D341Med (cell line): ENCODE results near the gene TFAP2C.

ENCODE experiments used
- DNase-seq: peaks from one replicate; pipeline ENCODE4 v3.0.0; 2012; ENCODE audit warnings: low spot score

Gene TFAP2C

DNA sequence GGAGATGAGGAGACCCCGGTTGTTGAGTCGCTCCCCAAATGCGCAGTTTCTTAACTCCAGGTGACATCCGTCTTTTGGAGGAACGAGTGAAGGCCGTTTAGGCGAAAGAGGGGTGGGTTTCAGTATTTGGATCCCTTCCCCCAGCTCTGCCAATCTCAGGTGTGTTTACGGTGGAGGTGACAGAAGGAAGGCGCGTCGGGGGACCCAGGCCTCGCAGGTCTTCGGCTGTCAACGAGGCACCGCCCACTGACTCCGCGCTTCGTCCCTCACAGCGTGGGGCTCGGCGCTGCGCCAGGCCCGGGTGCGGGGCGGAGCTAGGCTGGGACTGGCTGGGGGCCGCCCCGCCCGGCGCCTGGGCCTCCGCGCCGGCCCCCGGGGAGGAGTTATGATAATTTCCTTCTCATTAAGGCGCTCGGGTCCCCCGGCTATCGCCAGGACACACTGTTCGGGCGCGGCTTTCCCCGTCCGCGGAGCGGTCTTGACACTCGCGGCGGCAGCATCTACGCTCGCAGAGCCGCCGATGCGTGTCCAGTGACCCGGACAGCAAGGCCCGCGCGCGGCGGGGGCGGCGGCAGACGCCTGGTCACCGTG, at the start of gene TFAP2C:
TSS of gene TFAP2C (plus strand) at position 434 of the 591 bp plus-strand sequence. CDS start 239 bp downstream, outside the sequence.
- peak; percentile 88 for DNase-seq

DNA sequence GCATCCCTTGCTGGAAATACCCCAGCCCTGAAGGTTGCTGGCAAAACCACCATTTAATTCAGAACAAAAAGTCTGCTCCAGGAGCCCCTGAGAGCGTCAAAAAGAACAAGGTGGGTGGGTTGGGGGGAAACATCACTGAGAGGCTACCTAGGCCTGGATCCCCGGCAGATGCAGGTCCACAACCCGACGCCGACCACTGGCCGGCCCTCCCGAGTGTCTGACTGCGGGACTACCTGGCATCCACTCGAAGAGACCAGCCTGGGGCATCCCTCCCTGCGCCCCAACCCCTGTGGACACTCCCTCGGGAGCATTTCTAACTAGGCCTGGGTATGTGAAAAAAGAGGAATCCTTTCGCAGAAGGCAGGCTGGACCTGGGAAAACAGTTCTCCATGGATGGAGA, 48.9 kb upstream of the TFAP2C start:
- DNase-seq, result no peak

DNA sequence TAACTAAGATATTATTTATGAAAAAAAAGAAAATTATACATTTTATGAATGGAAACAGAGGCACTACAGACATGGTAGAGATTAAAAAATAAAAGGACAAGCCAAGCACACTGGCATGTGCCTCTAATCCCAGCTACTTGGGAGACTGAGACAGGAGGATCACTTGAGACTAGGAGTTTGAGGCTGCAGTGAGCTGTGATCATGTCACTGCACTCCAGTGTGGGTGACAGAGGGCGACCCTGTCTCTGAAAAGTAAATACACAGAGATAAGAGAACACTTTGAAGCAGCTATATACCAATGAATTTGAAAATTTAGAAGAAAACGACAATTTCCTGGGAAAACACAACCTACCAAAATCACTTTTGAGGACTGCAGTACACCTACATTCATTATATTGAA, 47.4 kb upstream of the TFAP2C start:
- no peak for DNase-seq

DNA sequence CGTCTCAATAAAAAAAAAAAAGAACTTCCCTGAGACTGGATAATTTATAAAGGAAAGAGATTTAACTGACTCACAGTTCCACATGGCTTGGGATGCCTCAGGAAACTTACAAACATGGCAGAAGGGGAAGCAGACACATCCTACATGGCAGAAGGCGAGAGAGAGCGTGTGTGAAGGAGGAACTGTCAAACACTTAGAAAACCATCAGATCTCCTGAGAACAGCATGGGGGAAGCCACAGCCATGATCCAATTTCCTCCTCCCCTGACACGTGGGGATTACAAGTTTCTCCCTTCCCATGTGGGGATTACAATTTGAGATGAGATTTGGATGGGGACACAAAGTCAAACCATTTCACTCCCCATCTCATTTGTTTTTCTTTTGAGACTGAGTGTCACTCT, 46.6 kb upstream of the TFAP2C start:
- no peak for DNase-seq

DNA sequence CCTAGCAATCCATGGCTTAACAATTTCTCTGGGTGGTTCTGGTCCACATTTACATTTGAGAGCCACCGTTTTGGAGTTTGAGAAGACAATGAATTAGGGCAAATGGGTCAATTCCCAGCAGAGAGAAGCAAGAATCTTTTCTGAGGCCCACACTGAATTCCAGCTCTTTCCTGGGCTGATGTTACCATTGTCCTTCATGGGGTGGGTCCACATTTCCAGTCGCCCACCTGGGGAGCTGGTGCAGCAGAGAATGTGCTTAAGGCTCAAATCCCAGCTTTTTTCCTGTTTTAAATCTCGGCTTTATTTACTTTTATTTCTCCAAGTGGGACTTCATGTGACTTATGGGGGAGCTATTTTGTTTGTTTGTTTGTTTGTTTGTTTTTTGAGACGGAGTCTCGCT, 44.2 kb upstream of the TFAP2C start:
- DNase-seq, result no peak

DNA sequence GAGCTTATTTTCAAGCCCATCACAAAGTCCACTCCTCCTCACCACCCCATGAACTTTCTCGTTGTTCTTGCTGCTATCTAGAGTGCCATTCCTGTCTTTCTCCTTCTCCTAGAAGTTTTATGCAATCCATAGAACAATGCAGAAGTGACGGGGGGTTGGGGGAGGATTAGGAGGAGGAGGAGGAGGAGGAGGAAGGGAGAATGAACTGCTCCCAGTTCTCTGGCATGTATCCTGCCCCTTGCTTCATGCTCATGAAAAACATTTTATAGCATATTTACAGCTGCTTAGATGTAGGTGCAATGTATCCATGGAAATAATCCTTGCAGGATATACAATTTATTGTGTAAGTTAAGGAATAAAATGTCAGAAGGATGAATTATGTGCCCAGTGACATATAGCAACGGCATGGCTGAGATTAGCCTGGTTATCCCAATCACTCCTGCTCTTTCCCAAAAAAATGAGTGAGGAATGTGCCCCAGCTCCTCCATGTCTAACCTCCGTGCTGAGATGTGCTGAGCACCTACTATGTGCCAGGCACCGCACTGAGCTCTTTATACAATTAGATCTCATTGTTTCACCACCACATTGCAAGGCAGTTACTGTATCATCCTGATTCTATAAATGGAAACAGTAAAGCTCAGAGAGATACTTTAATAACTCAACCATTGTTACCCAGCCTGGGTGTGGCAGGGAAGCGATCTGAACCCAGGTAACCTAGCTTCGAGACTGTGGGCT, 41.6 kb upstream of the TFAP2C start:
- no peak for DNase-seq

DNA sequence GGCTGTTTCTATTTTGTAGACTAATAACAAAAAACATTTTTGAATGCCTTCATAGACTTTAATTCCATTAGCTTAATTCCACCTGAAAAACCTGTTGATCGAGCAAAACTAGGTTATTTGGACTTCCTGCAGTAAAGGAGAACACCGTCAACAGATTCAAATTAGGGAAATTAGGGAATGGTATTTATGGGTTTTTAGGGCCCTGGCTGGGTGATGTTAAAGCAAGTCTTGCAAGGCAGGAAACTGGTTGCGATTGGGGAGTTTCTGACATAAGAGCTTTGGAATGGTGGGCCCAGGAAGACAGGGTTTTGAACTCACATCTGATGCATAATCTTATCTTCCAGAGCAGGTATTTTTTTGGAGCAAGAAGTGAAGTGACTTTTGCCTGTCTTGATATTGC, 40.1 kb upstream of the TFAP2C start:
- DNase-seq, result no peak

DNA sequence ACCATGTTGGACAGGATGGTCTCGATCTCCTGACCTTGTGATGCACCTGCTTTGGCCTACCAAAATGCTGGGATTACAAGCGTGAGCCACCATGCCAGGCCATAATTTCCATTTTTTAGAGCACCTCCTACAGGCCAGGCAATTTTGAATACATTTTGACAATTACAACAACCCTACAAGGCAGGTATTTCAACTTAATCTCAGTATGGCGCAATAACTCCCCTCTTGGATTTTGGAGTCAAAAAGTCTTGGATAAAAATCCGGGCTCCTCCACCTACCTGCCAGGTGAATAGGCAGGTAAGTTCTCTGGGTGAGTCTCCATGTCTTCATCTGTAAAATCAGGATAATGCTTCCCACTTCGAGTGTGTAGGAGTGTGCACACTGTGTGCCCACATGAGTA, 39.5 kb upstream of the TFAP2C start:
- no peak for DNase-seq

DNA sequence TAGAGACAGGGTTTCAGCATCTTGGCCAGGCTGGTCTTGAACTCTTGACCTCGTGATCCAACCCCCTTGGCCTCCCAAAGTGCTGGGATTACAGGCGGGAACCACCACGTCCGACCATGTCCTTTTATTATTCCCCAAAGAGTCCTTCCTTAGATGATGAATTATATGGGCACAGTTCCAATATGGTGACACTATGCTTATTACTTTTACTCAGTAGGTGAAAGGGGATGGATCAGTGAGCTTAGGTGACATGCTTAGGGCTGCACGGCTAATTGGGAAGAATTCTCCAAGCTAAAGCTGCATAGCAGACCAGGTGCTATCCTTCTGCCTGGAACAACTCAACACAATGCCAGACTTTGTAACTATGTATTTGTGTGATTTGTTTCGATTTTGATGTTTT, 38.2 kb upstream of the TFAP2C start:
- no peak for DNase-seq

DNA sequence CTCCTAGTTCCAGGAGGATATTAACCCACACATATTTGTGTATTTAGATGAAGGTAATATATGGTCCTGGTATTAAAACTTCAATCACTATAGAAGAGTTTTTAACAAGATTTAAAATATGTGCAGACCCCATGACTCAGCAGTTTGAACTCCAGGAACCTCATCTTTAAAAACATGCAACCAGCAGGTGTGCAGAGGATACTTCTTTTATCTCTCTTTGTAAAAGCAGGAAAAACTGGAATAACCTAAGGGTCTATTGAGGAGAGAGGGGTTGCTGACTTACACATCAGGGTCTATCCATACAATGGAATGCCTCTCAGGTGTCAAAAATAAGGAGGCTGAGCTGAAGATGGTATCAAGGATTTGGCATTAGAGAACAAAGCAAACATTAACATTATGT, 36.9 kb upstream of the TFAP2C start:
- DNase-seq, result no peak

DNA sequence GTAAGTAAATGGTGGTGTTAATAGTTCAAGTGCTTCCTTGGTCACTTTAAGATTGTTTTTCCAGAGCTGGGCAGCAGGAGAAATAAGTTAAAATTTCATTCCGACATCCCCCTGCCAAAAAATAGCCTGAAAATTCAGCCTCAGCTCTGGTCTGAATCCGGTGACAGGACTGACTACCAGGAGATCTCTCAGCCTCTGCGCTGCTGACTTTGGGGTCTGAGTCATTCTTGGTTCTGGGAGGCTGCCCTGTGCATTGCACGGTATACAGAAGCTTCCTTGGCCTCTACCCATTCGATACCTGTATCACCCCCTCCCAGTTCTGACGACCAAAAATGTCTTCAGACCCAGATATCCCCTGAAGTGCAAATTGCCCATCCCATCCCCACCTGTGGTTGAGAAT, 36.3 kb upstream of the TFAP2C start:
- no peak for DNase-seq

DNA sequence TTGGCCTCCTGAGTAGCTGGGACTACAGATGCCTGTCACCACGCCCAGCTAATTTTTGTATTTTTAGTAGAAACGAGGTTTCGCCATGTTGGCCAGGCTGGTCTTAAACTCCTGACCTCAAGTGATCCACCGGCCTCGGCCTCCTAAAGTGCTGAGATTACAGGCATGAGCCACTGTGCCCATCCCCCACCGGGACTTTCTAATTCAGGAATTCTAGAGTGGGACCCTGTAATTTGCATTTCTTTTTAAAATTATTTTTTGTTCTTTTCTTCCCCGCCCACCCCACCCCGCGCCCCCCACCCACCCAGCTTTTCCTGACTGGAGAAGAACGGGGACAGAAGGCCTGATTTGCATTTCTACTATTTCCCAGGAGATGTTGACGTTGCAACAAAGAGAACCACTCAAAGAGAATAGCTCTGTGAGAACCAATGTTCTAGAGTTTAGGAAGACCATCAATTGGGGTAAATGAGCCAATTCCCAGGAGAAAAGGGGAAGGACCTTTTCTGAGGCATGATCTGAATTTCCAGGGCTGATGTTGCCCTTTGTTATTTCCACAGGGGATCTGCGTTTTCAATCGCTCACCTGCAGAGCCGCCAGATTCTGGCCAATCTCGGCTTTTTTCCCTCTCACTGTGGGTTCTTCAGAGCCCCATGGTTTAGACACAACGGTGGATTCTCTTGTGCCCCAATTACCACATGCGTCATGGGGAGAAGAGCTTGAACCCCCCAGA, 33.2 kb upstream of the TFAP2C start:
- no peak for DNase-seq

DNA sequence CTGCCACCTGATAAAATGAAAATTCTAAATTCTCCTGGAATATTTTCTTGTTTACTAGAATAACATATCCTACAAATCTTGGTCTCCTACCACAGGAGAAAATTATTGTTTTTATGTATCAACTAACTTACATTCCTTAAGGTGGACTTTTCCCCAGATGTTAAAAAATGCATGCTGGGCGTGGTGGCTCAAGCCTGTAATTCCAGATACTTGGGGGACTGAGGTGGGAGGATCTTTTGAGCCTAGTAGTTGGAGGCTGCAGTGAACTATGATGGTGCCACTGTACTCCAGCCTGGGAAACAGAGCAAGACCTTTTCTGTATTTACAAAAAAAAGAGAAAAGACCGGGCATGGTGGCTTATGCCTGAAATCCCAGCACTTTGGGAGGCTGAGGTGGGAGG, 27.9 kb upstream of the TFAP2C start:
- DNase-seq, result no peak

DNA sequence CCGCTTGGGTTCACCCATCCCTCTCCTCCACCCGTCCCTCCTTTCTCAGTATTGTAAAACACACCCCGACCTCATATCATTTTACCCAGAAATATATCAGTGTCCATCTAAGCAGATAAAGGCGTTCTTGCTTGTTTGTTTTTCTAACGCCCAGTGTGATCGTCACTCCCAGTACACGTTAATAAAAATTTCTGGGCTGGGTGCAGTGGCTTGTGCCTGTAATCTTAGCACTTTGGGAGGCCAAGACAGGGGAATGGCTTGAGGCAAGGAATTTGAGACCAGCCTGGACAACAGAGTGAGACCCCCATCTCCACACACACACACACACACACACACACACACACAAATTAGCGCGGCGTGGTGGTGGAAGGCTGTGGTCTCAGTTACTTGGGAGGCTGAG, 24.4 kb upstream of the TFAP2C start:
- no peak for DNase-seq

DNA sequence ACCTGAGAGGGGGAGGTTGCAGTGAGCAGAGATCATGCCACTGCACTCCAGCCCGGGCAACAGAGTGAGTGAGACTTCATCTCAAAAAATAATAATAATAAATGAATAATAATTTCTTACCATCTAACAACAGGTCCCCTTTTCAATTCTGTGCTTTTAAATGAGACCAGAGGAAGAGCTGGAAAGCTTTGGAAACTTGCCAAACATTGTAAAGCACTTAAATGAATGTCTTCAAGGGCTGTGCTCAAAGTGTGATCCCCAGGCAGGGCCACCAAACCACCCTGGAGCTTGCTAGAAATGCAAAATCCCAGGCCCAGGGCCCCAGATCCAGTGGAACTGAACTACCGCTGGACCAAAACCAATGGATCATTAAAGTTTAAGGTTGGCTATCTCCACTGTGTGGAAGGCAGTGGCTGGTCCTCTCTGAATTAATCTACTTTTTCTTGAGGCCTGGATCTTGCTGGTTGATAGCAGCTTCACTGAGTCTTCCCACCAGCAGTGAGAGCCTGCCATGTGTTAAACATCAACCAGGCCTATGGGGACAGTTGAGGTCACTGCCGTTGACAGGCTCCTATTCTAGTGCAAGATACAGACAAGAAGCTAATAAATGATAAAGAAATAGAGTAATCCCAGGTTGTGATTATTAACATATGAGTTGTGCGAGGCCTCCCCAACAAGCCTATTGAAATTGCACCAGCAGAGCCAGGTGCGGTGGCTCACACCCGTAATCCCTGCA, 23.7 kb upstream of the TFAP2C start:
- DNase-seq, result no peak

DNA sequence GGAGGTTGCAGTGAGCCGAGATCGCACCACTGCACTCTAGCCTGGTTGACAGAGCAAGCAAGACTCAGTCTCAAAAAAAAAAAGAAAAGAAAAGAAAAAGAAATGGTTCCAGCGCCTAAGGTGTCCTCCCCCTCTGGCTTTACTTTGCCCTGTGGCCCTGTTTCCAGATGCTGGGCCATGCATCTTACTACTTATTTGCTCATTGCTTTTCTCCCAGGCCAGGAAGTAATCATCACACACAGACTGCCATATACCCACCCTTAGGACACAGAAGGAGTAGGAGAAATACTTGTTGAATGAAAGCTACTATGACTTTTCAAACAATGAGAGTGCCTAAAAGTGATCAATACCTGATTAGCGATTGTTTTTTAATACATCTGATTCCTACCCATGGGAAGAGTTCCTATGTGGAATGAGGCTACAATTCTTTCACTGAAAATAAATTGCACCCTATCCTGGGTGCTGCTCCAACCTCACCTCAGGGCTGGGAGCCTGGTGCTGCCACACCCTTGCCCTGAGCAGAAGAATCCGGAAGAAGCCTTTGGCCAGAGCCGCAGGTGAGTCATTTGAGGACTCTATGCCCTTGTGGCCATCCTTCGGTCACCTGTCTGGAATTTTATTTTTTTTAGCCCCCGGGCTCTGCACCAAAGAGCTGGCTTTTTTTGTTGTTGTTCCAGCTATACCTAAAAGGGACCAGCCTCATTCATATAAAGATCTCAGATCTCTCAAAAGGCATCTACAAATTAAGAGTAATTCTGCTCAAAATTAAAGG, 22.7 kb upstream of the TFAP2C start:
- DNase-seq, result no peak

DNA sequence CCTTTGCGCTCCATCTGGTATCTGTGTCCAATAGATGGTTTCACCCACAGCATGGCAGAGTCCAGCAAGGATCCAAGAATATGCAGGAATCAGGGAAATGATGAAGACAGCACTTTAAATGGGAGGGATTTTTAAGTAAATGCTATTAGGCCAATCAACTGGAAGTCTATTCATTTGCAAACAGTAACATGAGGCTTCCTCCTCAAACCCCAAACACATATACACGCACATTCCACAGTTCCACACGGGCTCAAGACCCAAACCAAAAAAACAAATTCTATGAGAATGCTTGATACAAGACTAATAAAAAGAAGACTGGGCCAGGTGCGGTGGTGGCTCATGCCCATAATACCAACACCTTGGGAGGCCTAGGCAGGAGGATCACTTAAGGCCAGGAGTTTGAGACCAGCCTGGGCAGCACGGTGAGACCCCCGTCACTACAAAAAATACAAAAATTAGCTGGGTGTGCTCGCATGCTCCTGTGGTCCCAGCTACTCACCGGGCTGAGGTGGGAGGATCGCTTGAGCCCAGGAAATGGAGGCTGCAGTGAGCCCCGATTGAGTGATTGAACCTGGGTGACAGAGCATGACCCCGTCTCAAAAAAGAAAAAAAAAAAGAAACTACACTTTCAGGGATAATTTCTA, 21.9 kb upstream of the TFAP2C start:
- no peak for DNase-seq

DNA sequence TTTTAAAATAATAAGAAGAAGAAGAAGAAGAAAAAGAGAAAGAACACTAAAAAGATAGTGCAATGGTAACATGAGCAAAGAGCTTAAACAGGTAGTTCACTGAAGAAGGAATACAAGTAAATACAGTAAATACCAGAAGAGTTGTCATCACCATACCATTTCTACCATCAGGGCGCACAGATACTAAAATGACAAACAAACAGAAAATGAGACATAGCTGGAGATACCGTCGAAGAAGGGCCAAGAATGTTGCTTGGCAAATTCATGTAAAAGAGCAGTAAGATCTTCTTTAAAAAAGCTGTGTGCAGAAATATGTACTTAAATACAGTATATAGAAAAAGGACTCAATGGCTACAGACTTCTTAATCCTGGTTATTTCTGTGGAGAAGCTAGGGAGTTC, 20.7 kb upstream of the TFAP2C start:
- DNase-seq, result no peak

DNA sequence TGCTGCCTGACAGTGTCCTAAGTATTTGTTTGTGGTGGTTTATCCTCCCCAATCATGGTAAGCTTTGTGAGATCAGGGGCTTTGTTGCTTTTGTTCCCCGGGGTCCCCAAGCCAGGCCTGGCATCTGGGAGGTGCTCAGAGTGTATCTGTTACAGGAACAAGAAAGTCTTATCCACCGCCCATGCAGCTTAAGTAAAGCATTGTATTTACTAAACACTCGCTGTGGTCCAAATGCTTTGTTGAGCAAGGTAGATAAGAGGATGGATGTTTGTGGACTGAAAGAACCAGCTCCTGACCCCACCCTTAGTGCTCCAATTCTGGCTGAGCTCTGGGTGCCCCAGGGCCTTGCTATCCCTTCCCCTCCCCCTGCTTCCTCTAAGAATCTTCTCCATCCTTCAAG, 19.8 kb upstream of the TFAP2C start:
- DNase-seq, result no peak

DNA sequence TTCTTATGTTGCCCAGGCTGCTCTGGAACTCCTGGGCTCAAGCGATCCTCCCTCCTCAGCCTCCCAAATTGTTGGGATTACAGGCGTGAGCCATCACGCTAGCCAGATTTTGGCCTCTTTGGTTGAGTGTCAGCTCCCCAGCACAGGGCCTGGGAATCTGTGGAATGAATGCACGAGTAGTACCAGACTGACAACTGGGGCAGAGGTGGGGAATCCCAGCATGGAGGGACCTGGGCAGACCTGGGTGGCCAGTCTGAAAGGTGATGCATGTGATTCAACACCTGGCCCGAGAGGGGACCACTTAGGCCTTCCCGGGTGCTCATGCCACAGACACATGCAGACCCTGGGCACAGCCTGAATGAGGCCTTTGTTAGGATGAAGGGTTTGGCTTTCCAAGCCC, 19.0 kb upstream of the TFAP2C start:
- no peak for DNase-seq

DNA sequence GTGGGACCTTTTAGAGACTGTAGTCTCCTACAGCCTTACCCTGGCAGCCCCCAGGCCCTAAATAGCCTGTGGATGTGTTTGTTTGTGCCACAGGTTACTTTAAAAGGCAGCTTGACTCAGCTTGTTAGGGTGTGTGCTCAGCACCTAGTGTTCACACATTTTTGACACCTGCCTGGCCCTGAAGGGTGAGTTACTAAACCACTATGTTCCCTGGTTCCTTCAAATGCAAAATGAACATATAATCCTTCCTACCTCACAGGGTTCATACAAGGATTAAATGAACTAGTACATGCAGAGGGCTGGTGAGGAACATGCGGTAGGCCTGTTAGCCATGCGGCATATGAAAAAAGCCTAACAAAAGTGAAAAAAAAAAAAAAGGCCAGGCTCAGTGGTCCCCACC, 14.9 kb upstream of the TFAP2C start:
- no peak for DNase-seq

DNA sequence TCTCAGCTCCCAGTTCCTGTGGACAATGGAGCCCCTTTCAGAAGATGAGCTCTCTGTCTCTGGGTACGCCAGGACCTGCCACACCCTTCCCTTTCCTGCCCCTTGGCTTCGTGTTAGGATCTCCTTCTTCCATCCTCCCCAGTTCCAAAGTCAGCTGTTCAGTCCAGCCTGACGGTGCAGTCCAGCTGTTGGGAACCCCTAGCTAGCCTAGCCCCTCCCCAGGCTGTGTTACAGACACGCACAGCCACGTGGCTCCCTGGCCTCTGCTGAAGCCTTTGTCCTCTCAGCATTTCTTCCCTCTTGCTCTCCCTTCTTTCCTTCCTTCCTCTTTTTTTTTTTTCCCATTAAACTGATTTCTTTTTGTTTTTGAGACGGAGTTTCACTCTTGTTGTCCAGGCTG, 12.4 kb upstream of the TFAP2C start:
- no peak for DNase-seq
